NT2/D1 (cell line): ENCODE results near the gene PLEKHA4.

Experiments used
- SUZ12 ChIP-seq: IDR thresholded peaks from 2 replicates; pipeline ENCODE4 v1.6.1; 2011; ENCODE audit not compliant: insufficient read length, insufficient read depth; ENCODE audit errors: extremely low read depth
- YY1 ChIP-seq: IDR thresholded peaks from 2 replicates; pipeline ENCODE4 v1.6.1; 2011; ENCODE audit not compliant: insufficient read length, insufficient read depth

DNA sequence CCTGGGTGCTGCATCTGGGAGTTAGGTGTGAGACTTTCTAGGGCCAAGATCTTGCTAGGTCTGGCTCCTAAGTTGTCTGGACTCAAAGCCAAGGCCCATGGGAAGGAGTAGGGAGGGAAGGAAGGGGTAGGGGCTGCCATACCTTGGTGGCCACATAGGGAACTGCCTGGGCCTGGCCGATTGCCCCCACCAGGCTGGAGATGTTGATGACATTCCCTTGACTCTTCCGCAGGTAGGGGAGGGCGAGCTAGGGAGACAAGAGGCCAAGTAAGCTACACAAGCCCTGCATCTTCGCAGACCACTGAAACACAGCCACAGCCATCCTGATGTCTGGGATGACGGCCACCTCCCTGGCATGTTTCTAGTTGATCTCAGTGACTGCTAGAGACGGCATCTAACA, 53.5 kb downstream of the PLEKHA4 start:
- TF ChIP-seq YY1 (no peak), SUZ12 (no peak)
